NCI-H526 treated with DMSO at 0.1 percent for 48 hours (cell line): ENCODE measurements around the gene HDAC11.
A peak's percentile ranks its signal among the peaks of the same experiment; 100 is the strongest.
"Not testable (repeated sequence)": the region's sequence is repeated elsewhere in the genome, so short reads cannot be mapped to it uniquely, and the experiment has no call there.

ENCODE experiments used
- DNase-seq: peaks from one replicate; lab custom pipeline; 2025; lab: John Stamatoyannopoulos, UW

The HDAC11 gene

GRCh38 chr3:13493867-13494441, 13.8 kb downstream of the HDAC11 start:
- no peak for DNase-seq

GRCh38 chr3:13494463-13495350, 14.6 kb downstream of the HDAC11 start:
- no peak for DNase-seq

GRCh38 chr3:13495351-13495813, 15.3 kb downstream of the HDAC11 start:
- DNase-seq = no peak

GRCh38 chr3:13495921-13496723, 16.0 kb downstream of the HDAC11 start:
- DNase-seq = peak; percentile 33

DNA sequence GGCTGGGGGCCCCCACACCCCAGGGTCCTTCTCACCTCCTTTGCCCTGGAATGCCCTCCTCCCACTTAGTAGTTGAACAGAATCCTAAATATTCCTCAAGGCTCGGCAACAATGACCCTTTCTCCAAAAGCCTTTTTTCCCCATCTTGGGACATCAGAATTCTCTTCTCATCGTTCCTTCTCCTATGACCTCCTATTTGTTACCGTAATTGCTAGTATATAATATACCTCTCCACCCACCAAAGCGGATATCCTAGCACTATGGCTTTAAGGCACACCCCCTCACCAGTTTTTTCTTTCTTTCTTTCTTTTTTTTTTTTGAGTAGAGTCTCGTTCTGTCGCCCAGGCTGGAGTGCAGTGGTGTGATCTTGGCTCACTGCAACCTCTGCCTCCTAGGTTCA, 16.8 kb downstream of the HDAC11 start:
- DNase-seq = no peak

DNA sequence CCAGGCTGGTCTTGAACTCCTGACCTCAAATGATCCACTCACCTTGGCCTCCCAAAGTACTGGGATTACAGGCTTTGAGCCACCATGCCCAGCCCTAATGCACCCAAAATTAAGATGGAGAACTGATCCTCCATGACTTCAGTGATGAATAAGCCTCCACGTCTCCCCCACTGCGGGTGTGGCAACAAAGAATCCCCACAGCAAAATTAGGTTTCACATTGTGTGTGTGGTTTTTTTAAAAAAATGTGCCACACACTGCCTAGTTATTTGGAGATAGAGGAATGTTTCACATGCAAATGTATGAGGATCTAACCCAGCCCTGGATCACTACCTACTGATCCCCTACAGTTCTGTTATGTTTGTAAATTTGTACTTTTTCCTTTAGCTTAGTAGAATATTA, 17.3 kb downstream of the HDAC11 start:
- DNase-seq = no peak

DNA sequence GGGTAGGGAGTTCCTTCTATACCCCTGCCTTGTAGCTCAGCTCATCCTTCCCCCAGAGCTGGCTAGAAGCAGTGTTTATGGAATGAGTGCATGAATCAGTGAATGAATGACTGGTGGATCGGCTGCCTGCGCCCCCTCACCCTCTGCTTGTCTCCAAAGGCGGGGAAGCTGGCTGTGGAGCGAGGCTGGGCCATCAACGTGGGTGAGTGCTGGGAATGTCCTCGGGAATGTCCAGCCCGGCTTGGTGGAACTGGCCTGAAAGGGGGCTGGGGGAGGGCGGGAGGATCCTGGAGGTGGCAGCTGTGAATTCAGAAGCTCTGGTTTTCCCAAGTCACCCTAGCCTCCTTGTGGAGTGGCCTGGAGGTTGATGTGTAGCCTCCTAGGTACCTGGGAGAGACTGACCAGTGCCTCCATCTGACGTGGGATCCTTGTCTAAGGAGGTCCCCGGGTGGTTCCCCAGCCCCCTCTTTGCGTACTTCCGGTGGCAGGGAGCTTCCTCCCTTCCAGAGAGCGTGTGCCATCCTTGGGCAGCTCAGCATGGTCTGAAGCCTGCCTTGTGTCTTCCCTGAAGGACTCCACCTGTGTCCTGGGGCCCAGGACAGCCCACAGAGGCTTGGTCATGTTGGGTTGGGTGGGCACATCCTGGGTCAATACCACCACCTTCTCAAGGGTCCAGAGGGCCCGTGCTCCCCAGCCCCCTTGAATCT, 18.4 kb downstream of the HDAC11 start:
- DNase-seq = no peak

DNA sequence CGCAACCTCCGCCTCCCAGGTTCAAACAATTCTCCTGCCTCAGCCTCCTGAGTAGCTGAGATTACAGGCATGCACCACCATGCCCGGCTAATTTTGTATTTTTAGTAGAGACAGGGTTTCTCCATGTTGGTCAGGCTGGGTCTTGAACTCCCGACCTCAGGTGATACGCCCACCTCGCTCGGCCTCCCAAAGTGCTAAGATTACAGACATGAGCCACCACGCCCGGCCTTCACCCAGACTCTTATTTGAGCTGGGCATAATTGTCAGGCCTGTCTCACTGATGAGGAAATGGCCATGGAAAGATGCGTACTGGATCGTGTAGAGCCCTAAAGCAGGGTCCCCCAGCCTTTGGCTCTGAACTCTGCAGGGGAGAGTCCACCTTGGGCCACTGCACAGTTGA, 19.1 kb downstream of the HDAC11 start:
- not testable (repeated sequence) for DNase-seq

- DNase-seq = no peak
Observed at GRCh38 chr3:13500133-13500885, 20.2 kb downstream of the HDAC11 start.

DNA sequence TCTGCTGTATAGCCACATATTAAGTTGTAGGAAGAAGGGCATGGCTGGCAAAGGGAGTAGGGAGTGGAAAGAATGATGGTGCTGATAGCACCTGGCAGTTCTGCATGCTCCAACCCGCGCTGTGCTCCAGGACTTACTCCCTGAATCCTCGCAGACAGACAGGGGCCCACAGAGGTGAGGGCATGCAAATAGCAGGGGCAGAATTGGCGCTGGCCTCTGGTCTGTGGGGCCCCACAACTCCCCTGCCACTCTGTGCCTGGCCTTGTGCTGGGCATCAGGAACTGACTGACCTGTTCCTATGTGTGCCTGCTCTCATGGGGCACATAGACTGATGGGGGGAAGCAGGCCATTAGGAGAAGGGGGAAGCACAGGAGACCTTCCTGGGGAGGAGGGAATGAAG, 20.9 kb downstream of the HDAC11 start:
- no peak for DNase-seq

DNA sequence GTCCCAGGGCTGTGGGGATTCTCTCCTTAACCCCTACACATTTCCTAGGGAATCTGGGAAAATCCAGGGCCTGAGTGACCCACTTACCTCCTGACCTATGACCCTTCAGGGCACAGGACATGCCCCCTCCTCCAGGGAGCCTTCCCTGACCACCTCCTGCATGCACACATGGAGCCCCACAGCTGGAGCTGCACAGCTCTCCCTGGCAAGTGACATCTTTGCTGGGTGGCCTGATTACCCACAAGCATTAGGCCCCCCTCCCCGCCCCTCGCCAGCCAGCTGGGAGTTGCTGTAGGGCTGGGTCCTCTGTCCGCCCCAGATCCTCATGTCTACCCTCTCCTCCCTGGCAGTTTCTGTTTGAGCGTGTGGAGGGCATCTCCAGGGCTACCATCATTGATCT, 21.4 kb downstream of the HDAC11 start:
- no peak for DNase-seq

DNA sequence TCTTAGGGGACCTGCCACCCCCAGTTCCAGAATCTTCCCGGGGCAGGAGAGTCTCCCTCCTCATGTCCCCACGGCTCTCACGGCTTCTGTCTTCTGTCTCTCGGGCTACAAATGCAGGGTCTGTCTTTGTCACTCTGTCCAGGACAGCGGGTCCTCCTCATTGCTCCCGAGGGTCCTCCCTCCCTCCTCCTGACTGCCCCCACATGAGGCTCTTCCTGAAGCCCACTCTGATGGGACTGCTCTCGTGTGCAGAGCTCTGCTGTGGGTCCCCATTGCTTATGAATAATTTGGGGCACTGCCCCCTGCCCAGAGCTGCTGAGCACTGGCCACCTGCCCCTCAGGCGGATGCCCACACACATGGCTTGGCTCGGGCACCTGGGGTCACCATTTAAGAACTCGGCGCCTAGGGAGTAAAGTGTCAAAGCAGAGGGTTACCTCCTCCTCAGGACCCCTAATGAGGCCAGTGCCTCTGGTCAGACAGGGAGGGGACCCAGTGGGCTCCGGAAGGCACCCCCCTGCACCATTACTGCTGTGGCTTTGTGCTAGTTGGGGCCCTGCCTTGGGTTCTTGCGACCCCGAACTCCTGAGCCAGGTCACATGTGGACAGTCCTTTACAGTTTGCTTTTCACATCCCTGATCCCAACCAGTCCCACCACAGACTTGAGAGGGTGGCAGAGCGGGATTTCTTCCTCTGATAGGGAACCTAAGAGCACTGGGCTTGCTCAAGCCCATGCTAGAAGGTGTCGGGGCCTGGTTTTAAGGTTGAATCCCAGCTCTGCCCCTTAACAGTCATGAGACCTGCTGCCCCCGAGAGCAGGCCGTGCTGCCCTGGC, 22.1 kb downstream of the HDAC11 start:
- DNase-seq = no peak

GRCh38 chr3:13502791-13503060, 22.6 kb downstream of the HDAC11 start:
- DNase-seq = no peak

DNA sequence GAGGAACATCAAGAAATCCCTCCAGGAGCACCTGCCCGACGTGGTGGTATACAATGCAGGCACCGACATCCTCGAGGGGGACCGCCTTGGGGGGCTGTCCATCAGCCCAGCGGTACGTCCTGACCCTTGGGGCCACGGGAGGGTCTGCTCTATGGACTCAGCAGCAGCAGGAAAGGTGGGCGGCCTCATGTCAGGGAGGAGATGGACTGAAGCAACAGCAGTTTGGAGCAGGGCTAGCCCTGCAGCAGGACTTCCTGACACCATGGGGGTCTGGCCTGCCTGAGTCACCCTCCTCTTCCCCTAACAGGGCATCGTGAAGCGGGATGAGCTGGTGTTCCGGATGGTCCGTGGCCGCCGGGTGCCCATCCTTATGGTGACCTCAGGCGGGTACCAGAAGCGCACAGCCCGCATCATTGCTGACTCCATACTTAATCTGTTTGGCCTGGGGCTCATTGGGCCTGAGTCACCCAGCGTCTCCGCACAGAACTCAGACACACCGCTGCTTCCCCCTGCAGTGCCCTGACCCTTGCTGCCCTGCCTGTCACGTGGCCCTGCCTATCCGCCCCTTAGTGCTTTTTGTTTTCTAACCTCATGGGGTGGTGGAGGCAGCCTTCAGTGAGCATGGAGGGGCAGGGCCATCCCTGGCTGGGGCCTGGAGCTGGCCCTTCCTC, 24.2 kb downstream of the HDAC11 start:
- no peak for DNase-seq

GRCh38 chr3:13505147-13506130, 25.3 kb downstream of the HDAC11 start:
- DNase-seq = no peak

DNA sequence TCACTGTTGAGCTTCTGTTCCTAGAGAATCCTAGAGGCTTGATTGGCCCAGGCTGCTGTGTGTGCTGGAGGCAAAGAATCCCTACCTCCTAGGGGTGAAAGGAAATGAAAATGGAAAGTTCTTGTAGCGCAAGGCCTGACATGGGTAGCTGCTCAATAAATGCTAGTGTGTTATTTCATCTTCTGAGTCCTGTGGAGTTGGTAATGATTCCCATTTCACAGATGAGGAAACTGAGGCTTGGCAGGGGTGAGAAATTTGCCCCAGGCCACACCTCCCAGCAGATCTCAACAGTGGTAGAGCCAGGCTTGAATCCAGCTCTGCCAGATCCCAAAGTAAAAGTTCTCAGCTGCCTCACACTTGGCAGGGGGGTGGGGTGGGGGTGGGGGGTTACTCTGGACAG, 26.1 kb downstream of the HDAC11 start:
- DNase-seq = no peak

DNA sequence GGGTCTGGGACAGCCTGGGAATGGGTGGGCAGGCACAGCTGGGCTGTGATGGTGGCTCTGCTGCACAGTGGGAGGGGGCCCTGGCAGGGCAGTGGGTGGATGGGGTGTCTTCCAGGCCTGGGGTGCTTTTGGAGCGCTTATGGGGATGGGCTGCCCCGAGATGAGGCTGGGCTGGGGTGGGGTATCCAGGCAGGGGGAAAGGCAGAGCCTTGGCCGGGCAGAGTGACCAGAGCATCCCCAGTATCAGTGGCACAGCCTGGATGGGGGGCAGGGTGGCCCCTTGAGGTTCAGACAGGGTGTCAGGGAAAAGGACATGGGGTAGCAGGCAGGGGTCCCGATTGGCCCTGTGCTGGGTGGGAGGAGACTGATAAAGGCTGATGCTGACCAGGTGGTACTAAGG, 26.6 kb downstream of the HDAC11 start:
- no peak for DNase-seq

GRCh38 chr3:13507247-13507569, 27.1 kb downstream of the HDAC11 start:
- no peak for DNase-seq
